Body of pancreas (tissue), 4 donors: ENCODE measurements around the gene MICB.

Experiments used
- CTCF ChIP-seq, 7 experiments: fragments of 450-650 bp in 4 of 7; fragments of 200-600 bp in 3 of 7; sonication (generic) in 3 of 7; IDR thresholded peaks; one replicate each; pipeline ENCODE4 v1.5.1; 2016 to 2019; ENCODE audit warnings: antibody characterized with exemption in 7 of 7
- POLR2A ChIP-seq, 3 donors: fragments of 450-650 bp; IDR thresholded peaks; one replicate each; pipeline ENCODE4 v1.6.1; 2016; ENCODE audit warnings: antibody characterized with exemption in 3 of 3, mild to moderate bottlenecking in 2 of 3

GRCh38 chr6:31540640-31541039 lies 42.7 kb downstream of the MICB start:
- TF ChIP-seq POLR2A (IDR thresholded peaks at IDR 0.05) (no peak), CTCF (IDR thresholded peaks at IDR 0.05) (no peak)
